Embryonic facial prominence (tissue), 1 donor: ENCODE results near the gene PHACTR1.

ENCODE experiments used
- DNase-seq: peaks from one replicate; pipeline ENCODE4 v3.0.0-alpha.2; 2016; ENCODE audit errors: extremely low spot score

Gene PHACTR1

GRCh38 chr6:12990162-12990561 is 273.6 kb downstream of the PHACTR1 start:
- no peak for DNase-seq

- no peak for DNase-seq
Measured at GRCh38 chr6:12991435-12991834, 274.9 kb downstream of the PHACTR1 start.

- DNase-seq, result no peak
Measured at GRCh38 chr6:12992770-12993169, 276.2 kb downstream of the PHACTR1 start.

GRCh38 chr6:12993283-12993898 is 276.8 kb downstream of the PHACTR1 start:
- no peak for DNase-seq

- DNase-seq, result no peak
Measured at GRCh38 chr6:12995419-12995818, 278.9 kb downstream of the PHACTR1 start.

- DNase-seq, result no peak
Measured at GRCh38 chr6:13000537-13000936, 284.0 kb downstream of the PHACTR1 start.

- DNase-seq, result no peak
Measured at GRCh38 chr6:13001927-13002326, 285.4 kb downstream of the PHACTR1 start.

GRCh38 chr6:13004601-13005000 is 288.0 kb downstream of the PHACTR1 start:
- no peak for DNase-seq

GRCh38 chr6:13005994-13006393 is 289.4 kb downstream of the PHACTR1 start:
- DNase-seq, result no peak

- no peak for DNase-seq
Measured at GRCh38 chr6:13006578-13007300, 290.2 kb downstream of the PHACTR1 start.

GRCh38 chr6:13007744-13008143 is 291.2 kb downstream of the PHACTR1 start:
- no peak for DNase-seq

- DNase-seq, result no peak
Measured at GRCh38 chr6:13009031-13009430, 292.5 kb downstream of the PHACTR1 start.

GRCh38 chr6:13009461-13009860 is 292.9 kb downstream of the PHACTR1 start:
- no peak for DNase-seq

GRCh38 chr6:13011612-13012146 is 295.1 kb downstream of the PHACTR1 start:
- no peak for DNase-seq

- DNase-seq, result no peak
Measured at GRCh38 chr6:13012296-13012695, 295.7 kb downstream of the PHACTR1 start.

- DNase-seq, result no peak
Measured at GRCh38 chr6:13012977-13013680, 296.6 kb downstream of the PHACTR1 start.

- no peak for DNase-seq
Measured at GRCh38 chr6:13013681-13014503, 297.3 kb downstream of the PHACTR1 start.

GRCh38 chr6:13014504-13015378 is 298.2 kb downstream of the PHACTR1 start:
- no peak for DNase-seq

GRCh38 chr6:13015379-13015681 is 298.8 kb downstream of the PHACTR1 start:
- no peak for DNase-seq

GRCh38 chr6:13024616-13025015 is 308.0 kb downstream of the PHACTR1 start:
- DNase-seq, result no peak

GRCh38 chr6:13025893-13026499 is 309.4 kb downstream of the PHACTR1 start:
- DNase-seq, result no peak
